ENCODE measurements around the gene IFNGR1. TPM values are rescaled to one million over a fixed set of nuclear protein-coding genes. Genes with fewer than 3 reads are reported as not detected.

IFNGR1 gene
- polyA plus RNA-seq, 1 experiment: 56.1 TPM

- POLR2A ChIA-PET: no interaction called here
These were observed 48.7 kb downstream of the IFNGR1 start for GRCh38 chr6:137170266-137171052.

GRCh38 chr6:137167702-137168377, 51.3 kb downstream of the IFNGR1 start:
- no peak for TF ChIP-seq CTCF (IDR thresholded peaks at IDR 0.05; ENCODE audit: insufficient read depth, low read depth, low read length)
- DNase-seq (ENCODE audit: low read depth): no peak
- POLR2A ChIA-PET: no interaction called here
- H3K36me3 ChIP-seq (ENCODE audit: control insufficient read depth, insufficient read depth, low read length): no peaks in the 10 kb centered on the region
- H3K4me3 ChIP-seq (ENCODE audit: low read depth, low read length): no peak overlapping the region
- H3K27me3 ChIP-seq (ENCODE audit: control insufficient read depth, insufficient read depth, low read length): peaks cover 2% of the 10 kb centered on the region; the same call in 1 of the 2 replicates
- CTCF ChIA-PET: no interaction called here

More at GRCh38 chr6:137170266-137171052, 48.7 kb downstream of the IFNGR1 start:
- CTCF ChIA-PET: interaction anchor here (1.6 to 2.5 kb wide), 2 partner anchors 9 to 144 kb away, joined by 5 to 7 read pairs; no protein-coding TSS in a partner anchor
- no peak for DNase-seq (ENCODE audit: low read depth)
- TF ChIP-seq CTCF (IDR thresholded peaks at IDR 0.05; ENCODE audit: insufficient read depth, low read depth, low read length): no peak
- peaks cover 2% of the 10 kb centered on the region; the same call in 1 of the 2 replicates for H3K27me3 ChIP-seq (ENCODE audit: control insufficient read depth, insufficient read depth, low read length)
- H3K36me3 ChIP-seq (ENCODE audit: control insufficient read depth, insufficient read depth, low read length): no peaks in the 10 kb centered on the region
- no peak overlapping the region for H3K4me3 ChIP-seq (ENCODE audit: low read depth, low read length)

- H3K36me3 ChIP-seq (ENCODE audit: control insufficient read depth, insufficient read depth, low read length): no peaks in the 10 kb centered on the region
- H3K27me3 ChIP-seq (ENCODE audit: control insufficient read depth, insufficient read depth, low read length): peaks cover 2% of the 10 kb centered on the region; the same call in 1 of the 2 replicates
- CTCF ChIA-PET: interaction anchor here (0.7 kb wide), 2 partner anchors 72 to 77 kb away, joined by 3 to 4 read pairs; no protein-coding TSS in a partner anchor
- H3K4me3 ChIP-seq (ENCODE audit: low read depth, low read length): no peak overlapping the region
- no peak for DNase-seq (ENCODE audit: low read depth)
- no peak for TF ChIP-seq CTCF (IDR thresholded peaks at IDR 0.05; ENCODE audit: insufficient read depth, low read depth, low read length)
- POLR2A ChIA-PET: no interaction called here
These were observed 52.7 kb downstream of the IFNGR1 start for GRCh38 chr6:137166247-137167098.

- CTCF ChIA-PET: interaction anchor here (0.7 kb wide), 2 partner anchors 71 to 76 kb away, joined by 3 to 4 read pairs; no protein-coding TSS in a partner anchor
These were observed 53.6 kb downstream of the IFNGR1 start for GRCh38 chr6:137165375-137166246.

More at GRCh38 chr6:137165375-137166246, 53.6 kb downstream of the IFNGR1 start:
- Histone ChIP-seq H3K36me3 (ENCODE audit: control insufficient read depth, insufficient read depth, low read length) (no peaks in the 10 kb centered on the region), H3K27me3 (ENCODE audit: control insufficient read depth, insufficient read depth, low read length) (peaks cover 2% of the 10 kb centered on the region; the same call in 1 of the 2 replicates), H3K4me3 (ENCODE audit: low read depth, low read length) (no peak overlapping the region)
- peak; percentile 34 for TF ChIP-seq CTCF (IDR thresholded peaks at IDR 0.05; ENCODE audit: insufficient read depth, low read depth, low read length)
- POLR2A ChIA-PET: no interaction called here
- no peak for DNase-seq (ENCODE audit: low read depth)

All from BJ (cell line).